Lung (tissue), 12 donors: ENCODE measurements around the gene NRCAM. TPM values are rescaled to one million over a fixed set of nuclear protein-coding genes. Genes with fewer than 3 reads are reported as not detected.

Experiments used
- ATAC-seq: fragments of 200-7000 bp; cut with Tn5 transposase; one replicate; pipeline ENCODE4 v1.9.1; 2020; ENCODE audit warnings: moderate number of reproducible peaks; ENCODE audit not compliant: insufficient read depth, low FRiP score
- DNase-seq, 3 donors: peaks; one replicate each; pipeline ENCODE4 v3.0.0-alpha.2; 2013 to 2017
- H3K27ac ChIP-seq, 2 donors: one replicate each; pipeline ENCODE4 v1.5.1; 2013; ENCODE audit warnings: mild to moderate bottlenecking in 2 of 2, moderate library complexity in 2 of 2, control low read depth in 1 of 2, inconsistent platforms in 1 of 2, low read depth in 1 of 2, low read length in 1 of 2
- H3K27me3 ChIP-seq, 3 donors: one replicate each; pipeline ENCODE4 v1.5.1; 2013; ENCODE audit warnings: low read length in 2 of 3; ENCODE audit not compliant: control insufficient read depth in 3 of 3, insufficient read depth in 3 of 3
- H3K36me3 ChIP-seq, 4 donors: one replicate each; pipeline ENCODE4 v1.5.1; 2013; ENCODE audit warnings: low read length in 4 of 4, mild to moderate bottlenecking in 1 of 4, moderate library complexity in 1 of 4; ENCODE audit not compliant: control insufficient read depth in 4 of 4, insufficient read depth in 4 of 4
- H3K4me1 ChIP-seq, 5 donors: one replicate each; pipeline ENCODE4 v1.5.1; 2013; ENCODE audit warnings: low read length in 5 of 5, mild to moderate bottlenecking in 2 of 5, moderate library complexity in 1 of 5; ENCODE audit not compliant: control insufficient read depth in 5 of 5, insufficient read depth in 5 of 5
- H3K4me3 ChIP-seq: one replicate; pipeline ENCODE4 v1.5.1; 2013; ENCODE audit warnings: mild to moderate bottlenecking, control low read depth, moderate library complexity
- H3K9ac ChIP-seq, 2 donors: one replicate each; pipeline ENCODE4 v1.5.1; 2013; ENCODE audit warnings: low read length in 2 of 2, control low read depth in 1 of 2; ENCODE audit not compliant: insufficient read depth in 1 of 2
- H3K9me3 ChIP-seq, 4 donors: one replicate each; pipeline ENCODE4 v1.5.1; 2013; ENCODE audit warnings: low read length in 3 of 4, mild to moderate bottlenecking in 1 of 4, moderate library complexity in 1 of 4; ENCODE audit not compliant: control insufficient read depth in 4 of 4, insufficient read depth in 3 of 4
- CTCF ChIP-seq: IDR thresholded peaks from 2 replicates; pipeline ENCODE4 v1.5.1; 2012; ENCODE audit warnings: mild to moderate bottlenecking; ENCODE audit errors: control extremely low read depth, extremely low read depth
- WGBS, 2 donors: extraction: QIAGEN DNeasy Blood & Tissue Kit; methylation state at CpG; one replicate each; pipeline ENCODE4 v1.1.7; 2013; 5-methylcytosine and 5-hydroxymethylcytosine counted together
- polyA plus RNA-seq, 2 donors: library from polyadenylated mRNA; stranded (reverse); fragments of 200-250 nt; gene quantifications; one replicate each; pipeline ENCODE4 v1.2.1, GENCODE V29; 2013
- total RNA-seq, 2 donors: library from RNA; depleted of rRNA in 1 of 2; stranded (reverse); fragments of >200 nt in 1 of 2; gene quantifications; one replicate each; pipeline ENCODE4 v1.2.1, GENCODE V29; 2014 to 2021
- donor health status: control.
- donor health status: control.
- donor health status: Bipolar disorder and iron deficiency.
- donor health status: healthy.
- donor health status: DM: yes; HTN: yes; CAD: no.

Gene NRCAM
- total and polyA plus RNA-seq, 4 donors: 2.5 to 32.4 (median 11.0) TPM

- Histone ChIP-seq H3K27ac (no peak overlapping the region), H3K27me3 (no peaks in the 10 kb centered on the region), H3K9me3 (no peaks in the 10 kb centered on the region), H3K4me3 (no peak overlapping the region), H3K4me1 (no peaks in the 10 kb centered on the region), H3K9ac (no peak overlapping the region), H3K36me3 (no peaks in the 10 kb centered on the region)
- no peak for TF ChIP-seq CTCF
- WGBS, 2 donors: 92 to 93% methylated on average over 13 of the region's 13 CpGs
- no peak for DNase-seq
- no peak for ATAC-seq
Measured at GRCh38 chr7:108132551-108133265, 323.5 kb downstream of the NRCAM start.

GRCh38 chr7:108130261-108130660, 326.0 kb downstream of the NRCAM start, which contains the start of gene LAMB4:
TSS of gene LAMB4 (minus strand) at chr7:108130361. CDS start at chr7:108123164, 7,197 bp downstream.
- H3K4me1 ChIP-seq: no peaks in the 10 kb centered on the region
- no peaks in the 10 kb centered on the region for H3K27me3 ChIP-seq
- H3K27ac ChIP-seq: no peak within 1 kb of the TSS
- no peaks in the 10 kb centered on the region for H3K9me3 ChIP-seq
- no peak within 1 kb of the TSS for H3K4me3 ChIP-seq
- no peak for ATAC-seq
- DNase-seq: no peak
- no peak for TF ChIP-seq CTCF
- 87 to 97% methylated on average over 3 of the region's 3 CpGs for WGBS, 2 donors
- no peaks in the 10 kb centered on the region for H3K36me3 ChIP-seq
- H3K9ac ChIP-seq: no peak within 1 kb of the TSS

- 88 to 90% methylated on average over 7 of the region's 7 CpGs for WGBS, 2 donors
- Histone ChIP-seq H3K36me3 (no peaks in the 10 kb centered on the region), H3K27ac (no peak overlapping the region), H3K4me3 (no peak overlapping the region), H3K27me3 (no peaks in the 10 kb centered on the region), H3K9me3 (no peaks in the 10 kb centered on the region), H3K9ac (no peak overlapping the region), H3K4me1 (no peaks in the 10 kb centered on the region)
- no peak for DNase-seq
- ATAC-seq: no peak
- TF ChIP-seq CTCF: no peak
Measured at GRCh38 chr7:108129018-108129965, 326.9 kb downstream of the NRCAM start.
